HCT116 (cell line): ENCODE data around the gene TEFM. TPM values are rescaled to one million over a fixed set of nuclear protein-coding genes. Genes with fewer than 3 reads are reported as not detected.

Experiments
- ATAC-seq: fragments of 200-7000 bp; cut with Tn5 transposase; 2 replicates; pipeline ENCODE4 v1.9.1; 2020; ENCODE audit warnings: mild to moderate bottlenecking, moderate library complexity
- BruUV-seq: library from RNA; stranded (reverse); fragments of 400-500 nt; replicated peaks from 2 replicates; lab custom pipeline; 2021; lab: Mats Ljungman, UMichigan
- CTCF ChIA-PET: fragments of 300-600 bp; sonication (Branson Sonifier 250); formaldehyde crosslinking; loops from one replicate; lab custom pipeline; 2021; ENCODE audit warnings: antibody characterized with exemption; lab: Charles Lee
- POLR2A ChIA-PET: fragments of 300-600, 350-600 bp; sonication (Branson Sonifier 250); formaldehyde crosslinking; loops from one replicate; lab custom pipeline; 2021; ENCODE audit warnings: antibody characterized with exemption; lab: Charles Lee
- RAD21 ChIA-PET, 2 experiments: fragments of 300-600 bp; sonication (Branson Sonifier 250); formaldehyde crosslinking; loops; one replicate each; lab custom pipeline; 2023; ENCODE audit warnings: low total read pairs in 2 of 2; ENCODE audit not compliant: uncharacterized antibody in 2 of 2, unreplicated experiment in 2 of 2, low non-redundant PET in 1 of 2; lab: Charles Lee
- DNase-seq: peaks from one replicate; pipeline ENCODE4 v3.0.0-alpha.2; 2010; ENCODE audit warnings: low read depth, low spot score
- H2AFZ ChIP-seq: fragments of 200-600 bp; shearing (Covaris generic), sonication (generic); 2 replicates; pipeline ENCODE4 v1.6.1; 2017; ENCODE audit warnings: low read depth, mixed run types, mixed read lengths, antibody characterized with exemption, low read length; ENCODE audit not compliant: poor library complexity, severe bottlenecking
- H3K27ac ChIP-seq: 2 replicates; pipeline ENCODE4 v1.5.1; 2012; ENCODE audit warnings: low read depth, low read length
- H3K27me3 ChIP-seq: fragments of 200-600 bp; sonication (generic); 2 replicates; pipeline ENCODE4 v1.6.1; 2016; ENCODE audit warnings: mixed run types, low read length, mixed read lengths; ENCODE audit not compliant: insufficient read depth
- H3K36me3 ChIP-seq, 2 experiments: fragments of 200-500 bp in 1 of 2; fragments of 200-600 bp in 1 of 2; sonication (Bioruptor generic) in 1 of 2; sonication (generic) in 1 of 2; 2 replicates each; pipeline versions ENCODE4 v1.5.1 to v1.6.1; 2014 to 2016; ENCODE audit warnings: low read length in 2 of 2, inconsistent platforms in 1 of 2, mixed read lengths in 1 of 2, mixed run types in 1 of 2; ENCODE audit not compliant: insufficient read depth in 2 of 2, control insufficient read depth in 1 of 2
- H3K4me1 ChIP-seq, 2 experiments: fragments of 200-600 bp in 1 of 2; sonication (generic) in 1 of 2; 2 replicates each; pipeline versions ENCODE4 v1.5.1 to v1.6.1; 2012 to 2017; ENCODE audit warnings: low read length in 2 of 2, inconsistent platforms in 1 of 2, mild to moderate bottlenecking in 1 of 2, mixed read lengths in 1 of 2, mixed run types in 1 of 2, moderate library complexity in 1 of 2; ENCODE audit not compliant: insufficient read depth in 2 of 2, control insufficient read depth in 1 of 2
- H3K4me2 ChIP-seq: fragments of 200-600 bp; sonication (generic); 2 replicates; pipeline ENCODE4 v1.6.1; 2017; ENCODE audit warnings: mixed run types, low read length, mixed read lengths
- H3K4me3 ChIP-seq, 2 experiments: fragments of 200-600 bp in 1 of 2; sonication (generic) in 1 of 2; replicated peaks in 1 of 2; 2 replicates each; pipeline ENCODE4 v1.5.1; 2011 to 2016; ENCODE audit warnings: low read length in 2 of 2, control low read depth in 1 of 2, low read depth in 1 of 2, mild to moderate bottlenecking in 1 of 2, mixed read lengths in 1 of 2, mixed run types in 1 of 2
- H3K79me2 ChIP-seq: fragments of 200-600 bp; sonication (generic); 2 replicates; pipeline ENCODE4 v1.6.1; 2017; ENCODE audit warnings: mild to moderate bottlenecking, mixed run types, low read length, moderate library complexity, mixed read lengths; ENCODE audit not compliant: insufficient read depth
- H3K9ac ChIP-seq: fragments of 200-600 bp; sonication (generic); 2 replicates; pipeline ENCODE4 v1.6.1; 2016; ENCODE audit warnings: low read length, mixed read lengths
- H3K9me2 ChIP-seq: fragments of 200-600 bp; sonication (generic), shearing (Covaris generic); 2 replicates; pipeline ENCODE4 v1.6.1; 2017; ENCODE audit warnings: mixed run types, mild to moderate bottlenecking, moderate library complexity; ENCODE audit not compliant: insufficient read depth
- H3K9me3 ChIP-seq, 2 experiments: fragments of 200-500 bp in 1 of 2; fragments of 200-600 bp in 1 of 2; sonication (Bioruptor generic) in 1 of 2; sonication (generic) in 1 of 2; 2 replicates each; pipeline ENCODE4 v1.6.1; 2014 to 2017; ENCODE audit warnings: low read length in 2 of 2, mixed read lengths in 2 of 2, inconsistent platforms in 1 of 2, low read depth in 1 of 2, mild to moderate bottlenecking in 1 of 2, mixed run types in 1 of 2, moderate library complexity in 1 of 2; ENCODE audit not compliant: control insufficient read depth in 1 of 2, insufficient read depth in 1 of 2
- H4K20me1 ChIP-seq: fragments of 200-600 bp; sonication (generic), shearing (Covaris generic); 2 replicates; pipeline ENCODE4 v1.6.1; 2017; ENCODE audit warnings: mixed run types, mild to moderate bottlenecking, moderate library complexity; ENCODE audit not compliant: insufficient read depth
- CBX3 ChIP-seq: IDR thresholded peaks from 2 replicates; pipeline ENCODE4 v1.6.1; 2012; ENCODE audit warnings: low read depth
- CEBPB ChIP-seq: IDR thresholded peaks from 2 replicates; pipeline ENCODE4 v1.6.1; 2012; ENCODE audit warnings: low read depth
- EGR1 ChIP-seq: IDR thresholded peaks from 2 replicates; pipeline ENCODE4 v1.6.1; 2012; ENCODE audit warnings: low read depth
- ELF1 ChIP-seq: IDR thresholded peaks from 2 replicates; pipeline ENCODE4 v1.6.1; 2012; ENCODE audit warnings: low read depth, borderline replicate concordance
- EZH2 ChIP-seq: fragments of 200-600 bp; sonication (generic); IDR thresholded peaks from 2 replicates; pipeline ENCODE4 v1.6.1; 2017; ENCODE audit warnings: antibody characterized with exemption, mixed run types
- EZH2phosphoT487 ChIP-seq: fragments of 200-600 bp; IDR thresholded peaks from 2 replicates; pipeline ENCODE4 v1.6.1; 2018; ENCODE audit warnings: antibody characterized with exemption, borderline replicate concordance
- JUND ChIP-seq: IDR thresholded peaks from 2 replicates; pipeline ENCODE4 v1.6.1; 2012
- POLR2A ChIP-seq: IDR thresholded peaks from 2 replicates; pipeline ENCODE4 v1.7.0; 2011; ENCODE audit warnings: borderline replicate concordance; ENCODE audit not compliant: insufficient read depth, insufficient read length; ENCODE audit errors: extremely low read depth
- SIN3A ChIP-seq: IDR thresholded peaks from 2 replicates; pipeline ENCODE4 v1.6.1; 2012; ENCODE audit warnings: low read depth
- SRF ChIP-seq: IDR thresholded peaks from 2 replicates; pipeline ENCODE4 v1.6.1; 2012; ENCODE audit warnings: low read depth
- TCF7L2 ChIP-seq: IDR thresholded peaks from 2 replicates; pipeline ENCODE4 v1.7.0; 2011; ENCODE audit warnings: borderline replicate concordance, inconsistent platforms; ENCODE audit not compliant: insufficient read depth, insufficient read length; ENCODE audit errors: extremely low read depth
- YY1 ChIP-seq: IDR thresholded peaks from 2 replicates; pipeline ENCODE4 v1.6.1; 2011; ENCODE audit warnings: low read length, low read depth, moderate library complexity, mild to moderate bottlenecking; ENCODE audit not compliant: insufficient replicate concordance; ENCODE audit errors: extremely low read depth
- ZFX ChIP-seq: fragments of 450-650 bp; IDR thresholded peaks from 2 replicates; pipeline ENCODE4 v1.6.1; 2017
- intact Hi-C: fragments of 100-400 bp; cut with micrococcal nuclease; formaldehyde crosslinking; loops from 2 replicates; pipeline ENCODE4 v1.10.0; 2022
- total RNA-seq: library from RNA; stranded (reverse); gene quantifications from one replicate; pipeline ENCODE4 v1.2.1, GENCODE V29; 2021; ENCODE audit not compliant: unreplicated experiment
- TF ChIP-seq, protein P1 (sequence below), 3 experiments: fragments of 200-600 bp in 1 of 3; sonication (generic) in 1 of 3; IDR thresholded peaks in 2 of 3; conservative IDR thresholded peaks in 1 of 3; 2 replicates each; pipeline ENCODE4 v1.5.1; 2012 to 2017; ENCODE audit warnings: low read depth in 2 of 3, low read length in 2 of 3, antibody characterized with exemption in 1 of 3, borderline replicate concordance in 1 of 3, control low read depth in 1 of 3, mild to moderate bottlenecking in 1 of 3, mixed read lengths in 1 of 3, mixed run types in 1 of 3, moderate library complexity in 1 of 3; ENCODE audit not compliant: insufficient read depth in 1 of 3
- TF ChIP-seq, protein P2 (sequence below): IDR thresholded peaks from 2 replicates; pipeline ENCODE4 v1.6.1; 2012
- TF ChIP-seq, protein P3 (sequence below): IDR thresholded peaks from 2 replicates; pipeline ENCODE4 v1.6.1; 2012; ENCODE audit warnings: low read depth
- TF ChIP-seq, protein P4 (sequence below): IDR thresholded peaks from 2 replicates; pipeline ENCODE4 v1.6.1; 2011; ENCODE audit warnings: mild to moderate bottlenecking, low read length, moderate library complexity; ENCODE audit not compliant: insufficient replicate concordance; ENCODE audit errors: extremely low read depth
- TF ChIP-seq, protein P5 (sequence below): IDR thresholded peaks from 2 replicates; pipeline ENCODE4 v1.6.1; 2012

TEFM gene
- total RNA-seq, 1 experiment from 2014 or later = 13.1 TPM

DNA sequence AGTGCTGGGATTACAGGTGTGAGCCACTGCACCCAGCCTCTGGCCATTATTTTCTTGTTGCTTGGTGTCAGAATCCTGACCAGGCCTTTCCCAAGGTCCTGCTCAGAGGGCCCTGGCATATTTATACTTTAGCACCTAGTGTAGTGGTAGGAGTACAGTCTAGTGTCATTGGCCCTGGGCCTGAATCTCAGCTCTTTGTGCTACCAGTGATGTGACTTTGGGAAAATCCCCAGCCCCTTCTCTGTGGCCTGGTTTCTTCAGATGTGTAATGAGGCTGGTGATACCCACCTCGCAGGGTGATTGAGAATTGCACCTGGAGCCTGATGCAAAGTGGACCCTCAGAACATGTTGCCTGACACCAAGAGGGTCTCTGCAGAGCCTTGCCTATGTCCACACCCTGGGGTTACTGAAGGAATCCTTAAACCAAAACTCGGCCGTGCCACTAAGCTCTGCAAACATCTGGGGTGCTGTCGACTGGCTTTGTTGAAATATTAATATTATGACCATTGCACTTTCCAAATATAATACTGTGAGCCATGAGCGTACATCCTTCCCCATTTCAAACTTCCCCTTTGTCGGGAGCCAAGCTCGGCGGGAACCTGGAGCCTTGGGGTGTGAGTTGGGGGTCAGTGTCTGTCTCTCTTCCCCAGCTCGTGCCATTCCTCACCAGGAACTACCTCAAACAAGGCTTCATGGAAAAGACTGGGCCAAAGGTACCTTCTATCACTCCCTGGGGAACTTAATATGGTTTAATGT is 46.8 kb upstream of the TEFM start:
- intact Hi-C loops = no loop called here
- CTCF ChIA-PET = no interaction called here
- POLR2A ChIA-PET = no interaction called here

More for the DNA sequence above, 46.8 kb upstream of the TEFM start:
- no peak overlapping the region for H3K4me3 ChIP-seq
- no peak overlapping the region for H2AFZ ChIP-seq
- no peak for ATAC-seq
- no peaks in the 10 kb centered on the region; a peak in 1 of 4 replicates for H3K4me1 ChIP-seq
- H3K9ac ChIP-seq = no peak overlapping the region
- H3K79me2 ChIP-seq = no peaks in the 10 kb centered on the region
- H3K36me3 ChIP-seq = 0 out of 4 replicates have a peak, but pooled peaks cover 2 to 4% of the 10 kb centered on the region in 2 experiments
- no peak for TF ChIP-seq YY1
- TF ChIP-seq POLR2A = no peak
- TF ChIP-seq, protein P1, sequence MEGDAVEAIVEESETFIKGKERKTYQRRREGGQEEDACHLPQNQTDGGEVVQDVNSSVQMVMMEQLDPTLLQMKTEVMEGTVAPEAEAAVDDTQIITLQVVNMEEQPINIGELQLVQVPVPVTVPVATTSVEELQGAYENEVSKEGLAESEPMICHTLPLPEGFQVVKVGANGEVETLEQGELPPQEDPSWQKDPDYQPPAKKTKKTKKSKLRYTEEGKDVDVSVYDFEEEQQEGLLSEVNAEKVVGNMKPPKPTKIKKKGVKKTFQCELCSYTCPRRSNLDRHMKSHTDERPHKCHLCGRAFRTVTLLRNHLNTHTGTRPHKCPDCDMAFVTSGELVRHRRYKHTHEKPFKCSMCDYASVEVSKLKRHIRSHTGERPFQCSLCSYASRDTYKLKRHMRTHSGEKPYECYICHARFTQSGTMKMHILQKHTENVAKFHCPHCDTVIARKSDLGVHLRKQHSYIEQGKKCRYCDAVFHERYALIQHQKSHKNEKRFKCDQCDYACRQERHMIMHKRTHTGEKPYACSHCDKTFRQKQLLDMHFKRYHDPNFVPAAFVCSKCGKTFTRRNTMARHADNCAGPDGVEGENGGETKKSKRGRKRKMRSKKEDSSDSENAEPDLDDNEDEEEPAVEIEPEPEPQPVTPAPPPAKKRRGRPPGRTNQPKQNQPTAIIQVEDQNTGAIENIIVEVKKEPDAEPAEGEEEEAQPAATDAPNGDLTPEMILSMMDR (IDR thresholded peaks at IDR 0.05 in 2 of 3, conservative IDR thresholded peaks at IDR 0.05 in 1 of 3; ENCODE audit: borderline replicate concordance in 1 of 3, insufficient read depth in 1 of 3, low read depth in 2 of 3, low read length in 2 of 3) = no peak
- TF ChIP-seq, protein P2, sequence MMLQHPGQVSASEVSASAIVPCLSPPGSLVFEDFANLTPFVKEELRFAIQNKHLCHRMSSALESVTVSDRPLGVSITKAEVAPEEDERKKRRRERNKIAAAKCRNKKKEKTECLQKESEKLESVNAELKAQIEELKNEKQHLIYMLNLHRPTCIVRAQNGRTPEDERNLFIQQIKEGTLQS = no peak
- no peak for TF ChIP-seq ZFX
- no peak for TF ChIP-seq SIN3A
- TF ChIP-seq, protein P3, sequence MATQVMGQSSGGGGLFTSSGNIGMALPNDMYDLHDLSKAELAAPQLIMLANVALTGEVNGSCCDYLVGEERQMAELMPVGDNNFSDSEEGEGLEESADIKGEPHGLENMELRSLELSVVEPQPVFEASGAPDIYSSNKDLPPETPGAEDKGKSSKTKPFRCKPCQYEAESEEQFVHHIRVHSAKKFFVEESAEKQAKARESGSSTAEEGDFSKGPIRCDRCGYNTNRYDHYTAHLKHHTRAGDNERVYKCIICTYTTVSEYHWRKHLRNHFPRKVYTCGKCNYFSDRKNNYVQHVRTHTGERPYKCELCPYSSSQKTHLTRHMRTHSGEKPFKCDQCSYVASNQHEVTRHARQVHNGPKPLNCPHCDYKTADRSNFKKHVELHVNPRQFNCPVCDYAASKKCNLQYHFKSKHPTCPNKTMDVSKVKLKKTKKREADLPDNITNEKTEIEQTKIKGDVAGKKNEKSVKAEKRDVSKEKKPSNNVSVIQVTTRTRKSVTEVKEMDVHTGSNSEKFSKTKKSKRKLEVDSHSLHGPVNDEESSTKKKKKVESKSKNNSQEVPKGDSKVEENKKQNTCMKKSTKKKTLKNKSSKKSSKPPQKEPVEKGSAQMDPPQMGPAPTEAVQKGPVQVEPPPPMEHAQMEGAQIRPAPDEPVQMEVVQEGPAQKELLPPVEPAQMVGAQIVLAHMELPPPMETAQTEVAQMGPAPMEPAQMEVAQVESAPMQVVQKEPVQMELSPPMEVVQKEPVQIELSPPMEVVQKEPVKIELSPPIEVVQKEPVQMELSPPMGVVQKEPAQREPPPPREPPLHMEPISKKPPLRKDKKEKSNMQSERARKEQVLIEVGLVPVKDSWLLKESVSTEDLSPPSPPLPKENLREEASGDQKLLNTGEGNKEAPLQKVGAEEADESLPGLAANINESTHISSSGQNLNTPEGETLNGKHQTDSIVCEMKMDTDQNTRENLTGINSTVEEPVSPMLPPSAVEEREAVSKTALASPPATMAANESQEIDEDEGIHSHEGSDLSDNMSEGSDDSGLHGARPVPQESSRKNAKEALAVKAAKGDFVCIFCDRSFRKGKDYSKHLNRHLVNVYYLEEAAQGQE = no peak
- TF ChIP-seq EGR1 = no peak
- TF ChIP-seq, protein P4, sequence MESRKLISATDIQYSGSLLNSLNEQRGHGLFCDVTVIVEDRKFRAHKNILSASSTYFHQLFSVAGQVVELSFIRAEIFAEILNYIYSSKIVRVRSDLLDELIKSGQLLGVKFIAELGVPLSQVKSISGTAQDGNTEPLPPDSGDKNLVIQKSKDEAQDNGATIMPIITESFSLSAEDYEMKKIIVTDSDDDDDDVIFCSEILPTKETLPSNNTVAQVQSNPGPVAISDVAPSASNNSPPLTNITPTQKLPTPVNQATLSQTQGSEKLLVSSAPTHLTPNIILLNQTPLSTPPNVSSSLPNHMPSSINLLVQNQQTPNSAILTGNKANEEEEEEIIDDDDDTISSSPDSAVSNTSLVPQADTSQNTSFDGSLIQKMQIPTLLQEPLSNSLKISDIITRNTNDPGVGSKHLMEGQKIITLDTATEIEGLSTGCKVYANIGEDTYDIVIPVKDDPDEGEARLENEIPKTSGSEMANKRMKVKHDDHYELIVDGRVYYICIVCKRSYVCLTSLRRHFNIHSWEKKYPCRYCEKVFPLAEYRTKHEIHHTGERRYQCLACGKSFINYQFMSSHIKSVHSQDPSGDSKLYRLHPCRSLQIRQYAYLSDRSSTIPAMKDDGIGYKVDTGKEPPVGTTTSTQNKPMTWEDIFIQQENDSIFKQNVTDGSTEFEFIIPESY = no peak
- TF ChIP-seq CEBPB = no peak
- no peak for TF ChIP-seq CBX3
- no peak for TF ChIP-seq EZH2
- no peak for TF ChIP-seq JUND
- TF ChIP-seq, protein P5, sequence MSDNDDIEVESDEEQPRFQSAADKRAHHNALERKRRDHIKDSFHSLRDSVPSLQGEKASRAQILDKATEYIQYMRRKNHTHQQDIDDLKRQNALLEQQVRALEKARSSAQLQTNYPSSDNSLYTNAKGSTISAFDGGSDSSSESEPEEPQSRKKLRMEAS = no peak
- TF ChIP-seq EZH2phosphoT487 = no peak
- TF ChIP-seq SRF = no peak
- TF ChIP-seq TCF7L2 = no peak
- TF ChIP-seq ELF1 = no peak
- no peak overlapping the region for H3K27ac ChIP-seq
- RAD21 ChIA-PET = no interaction called here
- H3K4me2 ChIP-seq = no peak overlapping the region
- H3K27me3 ChIP-seq = no peaks in the 10 kb centered on the region
- no peaks in the 10 kb centered on the region for H4K20me1 ChIP-seq
- no peak for DNase-seq
- H3K9me3 ChIP-seq = no peaks in the 10 kb centered on the region
- H3K9me2 ChIP-seq = no peaks in the 10 kb centered on the region
- BruUV-seq = no TSS peak
